ENCODE measurements around the gene SH3BP5.

Gene SH3BP5

GRCh38 chr3:15347737-15348110, 15.3 kb upstream of the SH3BP5 start:
- Histone ChIP-seq H3K27me3 (replicated peaks in 2 of 5; ENCODE audit: control insufficient read depth in 4 of 5, insufficient read depth in 5 of 5, low read length in 4 of 5) (peaks cover 0 to 1% (median 0%) of the 10 kb centered on the region in 5 experiments), H3K36me3 (ENCODE audit: control insufficient read depth in 4 of 4, insufficient read depth in 4 of 4, low read length in 3 of 4) (no peaks in the 10 kb centered on the region), H3K27ac (ENCODE audit: insufficient read depth in 1 of 2, low read depth in 1 of 2, low read length in 2 of 2, poor library complexity in 1 of 2, severe bottlenecking in 2 of 2) (no peak overlapping the region), H3K4me1 (ENCODE audit: control extremely low read depth in 1 of 4, control insufficient read depth in 4 of 4, insufficient read depth in 4 of 4, low read length in 3 of 4) (peaks cover 0 to 6% (median 2%) of the 10 kb centered on the region in 4 experiments), H3K9me3 (ENCODE audit: control extremely low read depth in 1 of 5, control insufficient read depth in 4 of 5, insufficient read depth in 2 of 5, low read depth in 1 of 5, low read length in 4 of 5) (peaks cover 0 to 16% (median 4%) of the 10 kb centered on the region in 5 experiments), H3K4me3 (ENCODE audit: control insufficient read depth in 1 of 7, extremely low read depth in 1 of 7, insufficient read depth in 4 of 7, low read depth in 2 of 7, low read length in 6 of 7) (no peak overlapping the region)
- no peak for DNase-seq
- WGBS (ENCODE audit: insufficient coverage) = 98% methylated on average over 3 of the region's 3 CpGs
- ChIA-PET POLR2A (no interaction called here), CTCF (interaction anchor here (0.9 to 1.3 kb wide), 5 partner anchors 13 to 85 kb away, joined by 3 to 4 read pairs (median 3); no protein-coding TSS in a partner anchor)

GRCh38 chr3:15347063-15347736, 14.8 kb upstream of the SH3BP5 start:
- Histone ChIP-seq H3K4me3 (ENCODE audit: control insufficient read depth in 1 of 7, extremely low read depth in 1 of 7, insufficient read depth in 4 of 7, low read depth in 2 of 7, low read length in 6 of 7) (no peak overlapping the region), H3K9me3 (ENCODE audit: control extremely low read depth in 1 of 5, control insufficient read depth in 4 of 5, insufficient read depth in 2 of 5, low read depth in 1 of 5, low read length in 4 of 5) (peaks cover 0 to 16% (median 4%) of the 10 kb centered on the region in 5 experiments), H3K27ac (ENCODE audit: insufficient read depth in 1 of 2, low read depth in 1 of 2, low read length in 2 of 2, poor library complexity in 1 of 2, severe bottlenecking in 2 of 2) (no peak overlapping the region), H3K27me3 (replicated peaks in 2 of 5; ENCODE audit: control insufficient read depth in 4 of 5, insufficient read depth in 5 of 5, low read length in 4 of 5) (peaks cover 0 to 1% (median 0%) of the 10 kb centered on the region in 5 experiments), H3K4me1 (ENCODE audit: control extremely low read depth in 1 of 4, control insufficient read depth in 4 of 4, insufficient read depth in 4 of 4, low read length in 3 of 4) (peaks cover 0 to 7% (median 3%) of the 10 kb centered on the region in 4 experiments), H3K36me3 (ENCODE audit: control insufficient read depth in 4 of 4, insufficient read depth in 4 of 4, low read length in 3 of 4) (no peaks in the 10 kb centered on the region)
- POLR2A ChIA-PET = no interaction called here
- WGBS (ENCODE audit: insufficient coverage) = 90% methylated on average over 7 of the region's 7 CpGs
- DNase-seq = no peak
- CTCF ChIA-PET = interaction anchor here (0.9 to 1.3 kb wide), 4 partner anchors 12 to 80 kb away, joined by 3 to 4 read pairs (median 3); no protein-coding TSS in a partner anchor

- Histone ChIP-seq H3K27me3 (replicated peaks in 2 of 5; ENCODE audit: control insufficient read depth in 4 of 5, insufficient read depth in 5 of 5, low read length in 4 of 5) (peaks cover 0 to 1% (median 0%) of the 10 kb centered on the region in 5 experiments), H3K4me3 (ENCODE audit: control insufficient read depth in 1 of 7, extremely low read depth in 1 of 7, insufficient read depth in 4 of 7, low read depth in 2 of 7, low read length in 6 of 7) (no peak overlapping the region), H3K27ac (ENCODE audit: insufficient read depth in 1 of 2, low read depth in 1 of 2, low read length in 2 of 2, poor library complexity in 1 of 2, severe bottlenecking in 2 of 2) (no peak overlapping the region), H3K36me3 (ENCODE audit: control insufficient read depth in 4 of 4, insufficient read depth in 4 of 4, low read length in 3 of 4) (no peaks in the 10 kb centered on the region), H3K4me1 (ENCODE audit: control extremely low read depth in 1 of 4, control insufficient read depth in 4 of 4, insufficient read depth in 4 of 4, low read length in 3 of 4) (peaks cover 0 to 7% (median 3%) of the 10 kb centered on the region in 4 experiments), H3K9me3 (ENCODE audit: control extremely low read depth in 1 of 5, control insufficient read depth in 4 of 5, insufficient read depth in 2 of 5, low read depth in 1 of 5, low read length in 4 of 5) (peaks cover 0 to 10% (median 2%) of the 10 kb centered on the region in 5 experiments)
- CTCF ChIA-PET = interaction anchor here (0.8 to 1.1 kb wide), 2 partner anchors 11 to 39 kb away, joined by 3 to 4 read pairs; no protein-coding TSS in a partner anchor
- DNase-seq = no peak
- POLR2A ChIA-PET = no interaction called here
- 100% methylated on average over 1 of the region's 2 CpGs for WGBS (ENCODE audit: insufficient coverage)
These were observed 14.1 kb upstream of the SH3BP5 start for GRCh38 chr3:15346516-15346915.

DNA sequence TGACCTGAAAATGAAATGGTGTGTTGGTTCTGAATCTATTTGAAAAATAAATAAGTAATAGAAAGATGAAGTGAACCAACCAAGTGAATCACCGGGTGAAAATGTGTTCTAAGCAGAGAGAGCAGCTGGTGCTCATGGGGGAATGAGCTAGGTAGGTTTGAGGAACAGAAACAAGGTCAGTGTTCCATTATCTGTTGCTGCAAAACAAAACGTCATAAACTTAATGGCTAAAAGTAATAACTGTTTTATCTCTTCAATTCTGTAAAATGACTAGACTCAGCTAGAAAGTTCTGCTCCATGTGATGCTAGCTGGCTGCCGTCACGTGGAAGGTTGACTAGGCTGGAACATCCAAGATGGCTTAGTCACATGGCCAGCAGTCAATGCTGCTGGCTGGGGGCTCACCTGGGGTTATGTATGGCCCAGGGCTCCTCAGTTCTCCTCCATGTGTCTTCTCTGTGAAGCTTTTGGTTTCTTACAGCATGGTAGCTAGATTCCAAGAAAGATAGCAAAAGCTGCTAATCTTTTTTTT, 13.3 kb upstream of the SH3BP5 start:
- no peak overlapping the region for H3K27ac ChIP-seq (ENCODE audit: insufficient read depth in 1 of 2, low read depth in 1 of 2, low read length in 2 of 2, poor library complexity in 1 of 2, severe bottlenecking in 2 of 2)
- H3K4me1 ChIP-seq (ENCODE audit: control extremely low read depth in 1 of 4, control insufficient read depth in 4 of 4, insufficient read depth in 4 of 4, low read length in 3 of 4) = peaks cover 0 to 10% (median 4%) of the 10 kb centered on the region in 4 experiments
- no peaks in the 10 kb centered on the region for H3K36me3 ChIP-seq (ENCODE audit: control insufficient read depth in 4 of 4, insufficient read depth in 4 of 4, low read length in 3 of 4)
- H3K9me3 ChIP-seq (ENCODE audit: control extremely low read depth in 1 of 5, control insufficient read depth in 4 of 5, insufficient read depth in 2 of 5, low read depth in 1 of 5, low read length in 4 of 5) = peaks cover 0 to 5% (median 0%) of the 10 kb centered on the region in 5 experiments
- 100% methylated on average over 3 of the region's 4 CpGs for WGBS (ENCODE audit: insufficient coverage)
- no peak overlapping the region for H3K4me3 ChIP-seq (ENCODE audit: control insufficient read depth in 1 of 7, extremely low read depth in 1 of 7, insufficient read depth in 4 of 7, low read depth in 2 of 7, low read length in 6 of 7)
- ChIA-PET CTCF (interaction anchor here (0.8 kb wide), 1 partner anchor 12 kb away, joined by 3 read pairs; no protein-coding TSS in a partner anchor), POLR2A (no interaction called here)
- DNase-seq = no peak
- peaks cover 0 to 1% (median 0%) of the 10 kb centered on the region in 5 experiments for H3K27me3 ChIP-seq (replicated peaks in 2 of 5; ENCODE audit: control insufficient read depth in 4 of 5, insufficient read depth in 5 of 5, low read length in 4 of 5)

DNA sequence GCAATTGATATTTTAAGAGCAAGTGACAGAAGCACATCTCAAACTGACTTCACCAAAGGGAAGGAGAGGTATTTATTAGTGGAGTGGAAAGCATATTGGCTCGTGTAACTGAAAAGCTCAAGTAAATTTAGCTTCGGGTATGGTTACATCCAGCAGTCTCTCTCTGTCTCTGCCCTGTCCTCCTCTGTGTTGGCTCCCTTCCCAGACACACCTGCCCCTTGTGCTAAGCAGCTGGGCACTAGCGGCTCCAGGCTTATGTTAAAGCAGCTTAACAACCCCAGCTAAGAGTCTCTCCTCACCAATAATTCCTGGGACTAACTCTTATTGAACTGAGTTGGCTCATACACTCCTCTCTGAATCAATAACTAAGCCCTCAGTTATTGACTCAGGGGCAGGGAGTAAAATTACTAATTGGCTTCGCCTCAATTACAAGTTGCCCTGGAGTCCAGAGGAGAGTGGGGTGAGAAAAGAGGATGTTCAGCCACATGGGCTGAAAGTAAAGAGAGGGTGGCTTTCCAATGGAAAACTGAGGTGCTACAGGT, 12.8 kb upstream of the SH3BP5 start:
- H3K36me3 ChIP-seq (ENCODE audit: control insufficient read depth in 4 of 4, insufficient read depth in 4 of 4, low read length in 3 of 4) = no peaks in the 10 kb centered on the region
- CTCF ChIA-PET = no interaction called here
- H3K27me3 ChIP-seq (replicated peaks in 2 of 5; ENCODE audit: control insufficient read depth in 4 of 5, insufficient read depth in 5 of 5, low read length in 4 of 5) = peaks cover 0 to 1% (median 0%) of the 10 kb centered on the region in 5 experiments
- peaks cover 0 to 4% (median 0%) of the 10 kb centered on the region in 5 experiments for H3K9me3 ChIP-seq (ENCODE audit: control extremely low read depth in 1 of 5, control insufficient read depth in 4 of 5, insufficient read depth in 2 of 5, low read depth in 1 of 5, low read length in 4 of 5)
- WGBS (ENCODE audit: insufficient coverage) = 95% methylated on average over 4 of the region's 4 CpGs
- peaks cover 0 to 8% (median 4%) of the 10 kb centered on the region in 4 experiments for H3K4me1 ChIP-seq (ENCODE audit: control extremely low read depth in 1 of 4, control insufficient read depth in 4 of 4, insufficient read depth in 4 of 4, low read length in 3 of 4)
- H3K4me3 ChIP-seq (ENCODE audit: control insufficient read depth in 1 of 7, extremely low read depth in 1 of 7, insufficient read depth in 4 of 7, low read depth in 2 of 7, low read length in 6 of 7) = no peak overlapping the region
- H3K27ac ChIP-seq (ENCODE audit: insufficient read depth in 1 of 2, low read depth in 1 of 2, low read length in 2 of 2, poor library complexity in 1 of 2, severe bottlenecking in 2 of 2) = no peak overlapping the region
- POLR2A ChIA-PET = no interaction called here
- DNase-seq = no peak

GRCh38 chr3:15342945-15343344, 10.6 kb upstream of the SH3BP5 start:
- no peak for DNase-seq
- ChIA-PET POLR2A (no interaction called here), CTCF (interaction anchor here (1.5 to 2.3 kb wide), 2 partner anchors 10 to 12 kb away, joined by 4 to 10 read pairs; no protein-coding TSS in a partner anchor)
- Histone ChIP-seq H3K4me1 (ENCODE audit: control extremely low read depth in 1 of 4, control insufficient read depth in 4 of 4, insufficient read depth in 4 of 4, low read length in 3 of 4) (peaks cover 0 to 10% (median 6%) of the 10 kb centered on the region in 4 experiments), H3K27ac (ENCODE audit: insufficient read depth in 1 of 2, low read depth in 1 of 2, low read length in 2 of 2, poor library complexity in 1 of 2, severe bottlenecking in 2 of 2) (no peak overlapping the region), H3K4me3 (ENCODE audit: control insufficient read depth in 1 of 7, extremely low read depth in 1 of 7, insufficient read depth in 4 of 7, low read depth in 2 of 7, low read length in 6 of 7) (no peak overlapping the region), H3K27me3 (replicated peaks in 2 of 5; ENCODE audit: control insufficient read depth in 4 of 5, insufficient read depth in 5 of 5, low read length in 4 of 5) (peaks cover 0 to 1% (median 0%) of the 10 kb centered on the region in 5 experiments), H3K36me3 (ENCODE audit: control insufficient read depth in 4 of 4, insufficient read depth in 4 of 4, low read length in 3 of 4) (no peaks in the 10 kb centered on the region), H3K9me3 (ENCODE audit: control extremely low read depth in 1 of 5, control insufficient read depth in 4 of 5, insufficient read depth in 2 of 5, low read depth in 1 of 5, low read length in 4 of 5) (peaks cover 0 to 3% (median 0%) of the 10 kb centered on the region in 5 experiments)
- no CpG with 5 or more reads among the region's 1 CpG for WGBS (ENCODE audit: insufficient coverage)

All from common myeloid progenitor, CD34-positive (primary cell).